ENCODE results near the gene TEPSIN.

- TF ChIP-seq MXD4 (CRISPR knock-in tag; IDR thresholded peaks at IDR 0.05; ENCODE audit: borderline replicate concordance): no peak
- TF ChIP-seq, protein P1, sequence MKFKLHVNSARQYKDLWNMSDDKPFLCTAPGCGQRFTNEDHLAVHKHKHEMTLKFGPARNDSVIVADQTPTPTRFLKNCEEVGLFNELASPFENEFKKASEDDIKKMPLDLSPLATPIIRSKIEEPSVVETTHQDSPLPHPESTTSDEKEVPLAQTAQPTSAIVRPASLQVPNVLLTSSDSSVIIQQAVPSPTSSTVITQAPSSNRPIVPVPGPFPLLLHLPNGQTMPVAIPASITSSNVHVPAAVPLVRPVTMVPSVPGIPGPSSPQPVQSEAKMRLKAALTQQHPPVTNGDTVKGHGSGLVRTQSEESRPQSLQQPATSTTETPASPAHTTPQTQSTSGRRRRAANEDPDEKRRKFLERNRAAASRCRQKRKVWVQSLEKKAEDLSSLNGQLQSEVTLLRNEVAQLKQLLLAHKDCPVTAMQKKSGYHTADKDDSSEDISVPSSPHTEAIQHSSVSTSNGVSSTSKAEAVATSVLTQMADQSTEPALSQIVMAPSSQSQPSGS (CRISPR knock-in tag; IDR thresholded peaks at IDR 0.05; ENCODE audit: borderline replicate concordance, low read depth): no peak
- TF ChIP-seq USF2 (CRISPR knock-in tag; IDR thresholded peaks at IDR 0.05): no peak
- no peak for TF ChIP-seq CTCF (IDR thresholded peaks at IDR 0.05)
- TF ChIP-seq, protein P2, sequence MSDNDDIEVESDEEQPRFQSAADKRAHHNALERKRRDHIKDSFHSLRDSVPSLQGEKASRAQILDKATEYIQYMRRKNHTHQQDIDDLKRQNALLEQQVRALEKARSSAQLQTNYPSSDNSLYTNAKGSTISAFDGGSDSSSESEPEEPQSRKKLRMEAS (CRISPR knock-in tag; IDR thresholded peaks at IDR 0.05): no peak
- TF ChIP-seq NFYB (CRISPR knock-in tag; conservative IDR thresholded peaks at IDR 0.05; ENCODE audit: low read depth): no peak
- no peak for TF ChIP-seq SMAD4 (CRISPR knock-in tag; IDR thresholded peaks at IDR 0.05)
- no peak for TF ChIP-seq CBFB (CRISPR knock-in tag; IDR thresholded peaks at IDR 0.05; ENCODE audit: low read depth)
- no peak for TF ChIP-seq GRHL2 (CRISPR knock-in tag; IDR thresholded peaks at IDR 0.05; ENCODE audit: insufficient replicate concordance, severe bottlenecking)
- no peak for TF ChIP-seq JUN (CRISPR knock-in tag; IDR thresholded peaks at IDR 0.05)
- no peak for TF ChIP-seq ESRRA (CRISPR knock-in tag; IDR thresholded peaks at IDR 0.05; ENCODE audit: borderline replicate concordance)
- TF ChIP-seq TCF7 (CRISPR knock-in tag; IDR thresholded peaks at IDR 0.05; ENCODE audit: low read depth): no peak
- no peak for TF ChIP-seq E2F4 (CRISPR knock-in tag; IDR thresholded peaks at IDR 0.05; ENCODE audit: borderline replicate concordance, low read depth)
- TF ChIP-seq ZBTB21 (CRISPR knock-in tag; IDR thresholded peaks at IDR 0.05; ENCODE audit: borderline replicate concordance): no peak
These were observed 9.8 kb downstream of the TEPSIN start for GRCh38 chr17:81228834-81229665.

All from WTC11 (cell line).